GM06990 (cell line): Measurements from ENCODE around the gene RPS19.

Experiments used
- DNase-seq: peaks from one replicate; pipeline ENCODE4 v3.0.0-alpha.2; 2011; ENCODE audit not compliant: insufficient read length; ENCODE audit errors: extremely low read depth
- H3K27me3 ChIP-seq: replicated peaks from 2 replicates; pipeline ENCODE4 v1.6.0; 2011; ENCODE audit warnings: low read length; ENCODE audit not compliant: control insufficient read depth, insufficient read depth
- H3K36me3 ChIP-seq: 2 replicates; pipeline ENCODE4 v1.5.1; 2011; ENCODE audit warnings: low read length; ENCODE audit not compliant: control insufficient read depth, insufficient read depth
- H3K4me3 ChIP-seq: replicated peaks from 2 replicates; pipeline ENCODE4 v1.5.1; 2011; ENCODE audit warnings: low read depth, mild to moderate bottlenecking, control low read depth, low read length
- TF ChIP-seq, protein P1 (sequence below): IDR thresholded peaks from 2 replicates; pipeline ENCODE4 v1.5.1; 2011; ENCODE audit warnings: low read length, control low read depth, mild to moderate bottlenecking, inconsistent platforms; ENCODE audit not compliant: insufficient read depth, poor library complexity, severe bottlenecking

The RPS19 gene

GRCh38 chr19:41877916-41878905 lies 18.2 kb downstream of the RPS19 start:
- H3K36me3 ChIP-seq, result peaks cover 13% of the 10 kb centered on the region
- H3K27me3 ChIP-seq, result no peaks in the 10 kb centered on the region
- DNase-seq, result peak; percentile 68
- TF ChIP-seq, protein P1, sequence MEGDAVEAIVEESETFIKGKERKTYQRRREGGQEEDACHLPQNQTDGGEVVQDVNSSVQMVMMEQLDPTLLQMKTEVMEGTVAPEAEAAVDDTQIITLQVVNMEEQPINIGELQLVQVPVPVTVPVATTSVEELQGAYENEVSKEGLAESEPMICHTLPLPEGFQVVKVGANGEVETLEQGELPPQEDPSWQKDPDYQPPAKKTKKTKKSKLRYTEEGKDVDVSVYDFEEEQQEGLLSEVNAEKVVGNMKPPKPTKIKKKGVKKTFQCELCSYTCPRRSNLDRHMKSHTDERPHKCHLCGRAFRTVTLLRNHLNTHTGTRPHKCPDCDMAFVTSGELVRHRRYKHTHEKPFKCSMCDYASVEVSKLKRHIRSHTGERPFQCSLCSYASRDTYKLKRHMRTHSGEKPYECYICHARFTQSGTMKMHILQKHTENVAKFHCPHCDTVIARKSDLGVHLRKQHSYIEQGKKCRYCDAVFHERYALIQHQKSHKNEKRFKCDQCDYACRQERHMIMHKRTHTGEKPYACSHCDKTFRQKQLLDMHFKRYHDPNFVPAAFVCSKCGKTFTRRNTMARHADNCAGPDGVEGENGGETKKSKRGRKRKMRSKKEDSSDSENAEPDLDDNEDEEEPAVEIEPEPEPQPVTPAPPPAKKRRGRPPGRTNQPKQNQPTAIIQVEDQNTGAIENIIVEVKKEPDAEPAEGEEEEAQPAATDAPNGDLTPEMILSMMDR, result no peak
- H3K4me3 ChIP-seq, result peak overlapping the region; percentile 78

- Histone ChIP-seq H3K36me3 (peaks cover 13% of the 10 kb centered on the region), H3K4me3 (peak overlapping the region; percentile 78), H3K27me3 (no peaks in the 10 kb centered on the region)
- TF ChIP-seq, protein P1, result no peak
- no peak for DNase-seq
Measured at GRCh38 chr19:41879080-41879479, 19.0 kb downstream of the RPS19 start.

DNA sequence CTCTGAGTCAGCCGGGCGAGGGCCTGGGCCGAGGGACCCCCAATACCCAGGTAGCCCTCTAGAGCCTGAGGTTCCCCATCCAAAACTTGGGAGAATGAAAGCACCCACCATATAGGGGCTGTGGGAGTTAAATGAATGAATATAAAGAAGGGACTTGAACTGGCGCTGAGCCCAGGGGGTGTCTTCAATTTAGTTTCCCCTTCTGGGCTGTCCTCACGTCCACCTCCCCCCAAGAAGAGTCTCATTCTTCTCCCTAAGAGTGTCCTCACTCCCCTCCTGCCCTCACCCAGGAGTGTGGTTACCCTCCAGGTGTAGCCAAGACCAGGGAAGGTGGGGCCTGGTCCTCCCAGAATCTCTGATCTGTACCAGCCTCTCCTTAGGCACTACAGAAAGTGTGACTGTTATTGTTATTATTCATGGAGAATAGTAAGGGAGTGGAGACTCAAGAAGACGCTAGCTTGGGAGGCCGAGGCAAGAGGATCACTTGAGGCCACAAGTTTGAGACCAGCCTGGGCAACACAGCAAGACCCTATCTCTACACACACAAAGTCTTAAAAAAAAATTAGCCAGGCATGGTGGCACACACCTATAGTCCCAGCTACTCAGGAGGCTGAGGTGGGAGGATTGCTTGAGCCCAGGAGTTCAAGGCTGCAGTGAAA lies 19.7 kb downstream of the RPS19 start:
- TF ChIP-seq, protein P1, result no peak
- DNase-seq, result no peak
- Histone ChIP-seq H3K36me3 (peaks cover 13% of the 10 kb centered on the region), H3K27me3 (no peaks in the 10 kb centered on the region), H3K4me3 (0 out of 2 replicates have a peak overlapping the region, but pooled peaks have one; percentile 12)

- TF ChIP-seq, protein P1, result no peak
- peaks cover 13% of the 10 kb centered on the region for H3K36me3 ChIP-seq
- DNase-seq, result no peak
- no peaks in the 10 kb centered on the region for H3K27me3 ChIP-seq
- H3K4me3 ChIP-seq, result no peak overlapping the region
Measured at GRCh38 chr19:41880329-41880708, 20.3 kb downstream of the RPS19 start.

- TF ChIP-seq, protein P1, result no peak
- Histone ChIP-seq H3K27me3 (no peaks in the 10 kb centered on the region), H3K4me3 (peak within 1 kb of the TSS; percentile 95), H3K36me3 (peaks cover 13% of the 10 kb centered on the region)
- DNase-seq, result peak; percentile 73
Measured at GRCh38 chr19:41882568-41883462, 22.8 kb downstream of the RPS19 start, which contains the start of gene ARHGEF1. TSS of gene ARHGEF1 (plus strand) at chr19:41883184. CDS start at chr19:41888083, 4,899 bp downstream.
